Body of pancreas (tissue), 4 donors: ENCODE measurements around the gene NYNRIN. TPM values are rescaled to one million over a fixed set of nuclear protein-coding genes. Genes with fewer than 3 reads are reported as not detected.

Experiments used
- ATAC-seq: fragments of 150-250 bp; one replicate; pipeline ENCODE4 v1.9.1; 2016
- DNase-seq, 4 donors: peaks; one replicate each; pipeline ENCODE4 v3.0.0-alpha.2; 2019
- H3K27ac ChIP-seq, 4 donors: fragments of 200-600 bp; sonication (generic); 1 replicate in 3 of 4; 2 replicates in 1 of 4; pipeline versions ENCODE4 v1.5.1 to v1.6.1; 2016 to 2019; ENCODE audit warnings: mild to moderate bottlenecking in 1 of 4, mixed read lengths in 1 of 4, moderate library complexity in 1 of 4
- H3K27me3 ChIP-seq, 2 donors: fragments of 200-600 bp; sonication (generic); one replicate each; pipeline ENCODE4 v1.6.0; 2016; ENCODE audit warnings: mild to moderate bottlenecking in 1 of 2
- H3K36me3 ChIP-seq, 2 donors: fragments of 200-600 bp; sonication (generic); replicated peaks in 1 of 2; 2 replicates each; pipeline ENCODE4 v1.5.1; 2016; ENCODE audit warnings: low read depth in 2 of 2; ENCODE audit not compliant: insufficient read depth in 1 of 2
- H3K4me1 ChIP-seq: fragments of 200-600 bp; sonication (generic); one replicate; pipeline ENCODE4 v1.6.0; 2016
- H3K4me3 ChIP-seq, 2 donors: fragments of 200-600 bp; sonication (generic); 1 replicate in 1 of 2; 2 replicates in 1 of 2; pipeline ENCODE4 v1.5.1; 2016 to 2019
- H3K9me3 ChIP-seq, 3 donors: fragments of 200-600 bp; sonication (generic); 1 replicate in 2 of 3; 2 replicates in 1 of 3; pipeline ENCODE4 v1.5.1; 2016
- CTCF ChIP-seq, 7 experiments: fragments of 450-650 bp in 4 of 7; fragments of 200-600 bp in 3 of 7; sonication (generic) in 3 of 7; IDR thresholded peaks; one replicate each; pipeline ENCODE4 v1.5.1; 2016 to 2019; ENCODE audit warnings: antibody characterized with exemption in 7 of 7
- POLR2A ChIP-seq, 3 donors: fragments of 450-650 bp; IDR thresholded peaks; one replicate each; pipeline ENCODE4 v1.6.1; 2016; ENCODE audit warnings: antibody characterized with exemption in 3 of 3, mild to moderate bottlenecking in 2 of 3
- WGBS, 2 donors: methylation state at CpG; one replicate each; pipeline ENCODE4 v1.1.5; 2017; 5-methylcytosine and 5-hydroxymethylcytosine counted together
- intact Hi-C: fragments of 100-400 bp; cut with DNase I; formaldehyde crosslinking; loops from one replicate; pipeline ENCODE4 v1.15.1; 2023
- total RNA-seq, 2 donors: library from RNA; depleted of rRNA; stranded (reverse); fragments of >200 nt; gene quantifications; one replicate each; pipeline ENCODE4 v1.1.0, GENCODE V29; 2016

The NYNRIN gene
- total RNA-seq, 2 donors from 2014 or later: 7.3 to 7.5 TPM

GRCh38 chr14:24422261-24422660 lies 23.5 kb downstream of the NYNRIN start:
- ATAC-seq: no peak
- WGBS, 2 donors: 73 to 88% methylated on average over 4 of the region's 4 CpGs

GRCh38 chr14:24422694-24423601 lies 24.1 kb downstream of the NYNRIN start:
- Histone ChIP-seq H3K27me3 (no peaks in the 10 kb centered on the region), H3K4me1 (peaks cover 57% of the 10 kb centered on the region), H3K36me3 (no peaks in the 10 kb centered on the region), H3K4me3 (no peak overlapping the region), H3K9me3 (no peaks in the 10 kb centered on the region), H3K27ac (no peak overlapping the region)
- TF ChIP-seq CTCF (IDR thresholded peaks at IDR 0.05) (no peak), POLR2A (IDR thresholded peaks at IDR 0.05) (no peak)
- ATAC-seq (no peak), DNase-seq (no peak)
- intact Hi-C loops: no loop called here
- 78 to 86% methylated on average over 12 of the region's 12 CpGs for WGBS, 2 donors

More at GRCh38 chr14:24422261-24422660, 23.5 kb downstream of the NYNRIN start:
- no peaks in the 10 kb centered on the region for H3K36me3 ChIP-seq
- no peak overlapping the region for H3K27ac ChIP-seq
- no peaks in the 10 kb centered on the region for H3K9me3 ChIP-seq
- no peaks in the 10 kb centered on the region for H3K27me3 ChIP-seq
- H3K4me3 ChIP-seq: no peak overlapping the region
- H3K4me1 ChIP-seq: peaks cover 57% of the 10 kb centered on the region
- no peak for DNase-seq
- TF ChIP-seq POLR2A (IDR thresholded peaks at IDR 0.05) (no peak), CTCF (IDR thresholded peaks at IDR 0.05) (no peak)
- intact Hi-C loops: no loop called here

GRCh38 chr14:24425704-24426103 lies 26.9 kb downstream of the NYNRIN start:
- H3K27me3 ChIP-seq: no peaks in the 10 kb centered on the region
- no peaks in the 10 kb centered on the region for H3K9me3 ChIP-seq
- peak in 1 of 4 donors; percentile 9 for DNase-seq
- H3K36me3 ChIP-seq: no peaks in the 10 kb centered on the region
- 7 to 17% methylated on average over 3 of the region's 3 CpGs for WGBS, 2 donors
- no peak for ATAC-seq
- H3K4me1 ChIP-seq: peaks cover 61% of the 10 kb centered on the region
- no peak overlapping the region for H3K4me3 ChIP-seq
- no peak for TF ChIP-seq CTCF (IDR thresholded peaks at IDR 0.05)
- TF ChIP-seq POLR2A (IDR thresholded peaks at IDR 0.05): no peak
- peak overlapping the region in 3 of 4 donors; percentile 65 to 95 (median 91) for H3K27ac ChIP-seq
- intact Hi-C loops: no loop called here

GRCh38 chr14:24426150-24426911 lies 27.5 kb downstream of the NYNRIN start:
- peak overlapping the region; percentile 64 to 95 (median 86) for H3K27ac ChIP-seq
- ATAC-seq: no peak

More at GRCh38 chr14:24426150-24426911, 27.5 kb downstream of the NYNRIN start:
- Histone ChIP-seq H3K4me3 (no peak overlapping the region), H3K36me3 (no peaks in the 10 kb centered on the region), H3K27me3 (no peaks in the 10 kb centered on the region), H3K4me1 (peaks cover 62% of the 10 kb centered on the region), H3K9me3 (no peaks in the 10 kb centered on the region)
- intact Hi-C loops: no loop called here
- WGBS, 2 donors: 36 to 46% methylated on average over 2 of the region's 2 CpGs
- TF ChIP-seq CTCF (IDR thresholded peaks at IDR 0.05): no peak
- TF ChIP-seq POLR2A (IDR thresholded peaks at IDR 0.05): no peak
- no peak for DNase-seq
